Neural crest cell (in vitro differentiated cells): ENCODE measurements around the gene FAM209B. TPM values are rescaled to one million over a fixed set of nuclear protein-coding genes. Genes with fewer than 3 reads are reported as not detected.

ENCODE experiments used
- DNase-seq: peaks from one replicate; pipeline ENCODE4 v3.0.0; 2021; ENCODE audit warnings: low read depth, mixed read lengths, low spot score
- H3K27ac Mint-ChIP-seq: one replicate; pipeline ENCODE4 v1.8.0; 2021; ENCODE audit warnings: mild to moderate bottlenecking, mixed read lengths; ENCODE audit not compliant: unreplicated experiment
- H3K27me3 Mint-ChIP-seq: 2 replicates; pipeline ENCODE4 v1.8.0; 2021; ENCODE audit warnings: low read depth, mild to moderate bottlenecking, mixed read lengths
- H3K36me3 Mint-ChIP-seq: 2 replicates; pipeline ENCODE4 v1.8.0; 2021; ENCODE audit warnings: low read depth, mild to moderate bottlenecking, mixed read lengths
- H3K4me1 Mint-ChIP-seq: 2 replicates; pipeline ENCODE4 v1.8.0; 2021; ENCODE audit warnings: mixed read lengths
- H3K4me3 Mint-ChIP-seq: one replicate; pipeline ENCODE4 v1.8.0; 2021; ENCODE audit warnings: mild to moderate bottlenecking, mixed read lengths
- H3K9me3 Mint-ChIP-seq: 2 replicates; pipeline ENCODE4 v1.8.0; 2021; ENCODE audit warnings: mixed read lengths
- CTCF ChIP-seq: fragments of 200-600 bp; sonication (generic); conservative IDR thresholded peaks from 2 replicates; pipeline ENCODE4 v1.5.0; 2021; ENCODE audit warnings: antibody characterized with exemption, mild to moderate bottlenecking
- total RNA-seq: library from RNA; stranded (reverse); gene quantifications from 2 replicates; pipeline ENCODE4 v1.2.1, GENCODE V29; 2021

FAM209B gene
- total RNA-seq, 1 donor from 2014 or later = not detected

DNA sequence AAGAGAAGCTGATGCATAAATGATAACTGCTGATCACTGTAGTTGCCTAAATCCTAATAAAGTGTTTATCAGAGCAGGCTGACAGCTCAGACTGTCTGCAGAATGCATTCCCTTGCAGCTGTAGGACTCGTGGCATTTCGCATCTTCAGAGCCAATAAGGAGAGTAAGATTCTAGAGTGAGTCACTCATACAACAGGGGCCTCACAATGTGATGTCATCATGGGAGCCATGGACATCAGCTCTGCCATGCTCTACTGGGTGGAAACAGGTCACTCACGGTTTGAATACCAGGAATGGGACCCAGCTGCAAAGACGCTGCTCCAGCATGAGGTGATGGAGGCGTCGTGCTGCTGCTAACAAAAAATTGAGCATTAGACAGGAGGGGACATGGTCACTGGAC, 7.4 kb downstream of the FAM209B start:
- Mint-ChIP-seq H3K9me3 (no peaks in the 10 kb centered on the region), H3K4me3 (no peak overlapping the region), H3K27ac (no peak overlapping the region), H3K36me3 (no peaks in the 10 kb centered on the region), H3K4me1 (no peaks in the 10 kb centered on the region), H3K27me3 (peaks cover 2% of the 10 kb centered on the region)
- no peak for TF ChIP-seq CTCF
- DNase-seq = no peak

DNA sequence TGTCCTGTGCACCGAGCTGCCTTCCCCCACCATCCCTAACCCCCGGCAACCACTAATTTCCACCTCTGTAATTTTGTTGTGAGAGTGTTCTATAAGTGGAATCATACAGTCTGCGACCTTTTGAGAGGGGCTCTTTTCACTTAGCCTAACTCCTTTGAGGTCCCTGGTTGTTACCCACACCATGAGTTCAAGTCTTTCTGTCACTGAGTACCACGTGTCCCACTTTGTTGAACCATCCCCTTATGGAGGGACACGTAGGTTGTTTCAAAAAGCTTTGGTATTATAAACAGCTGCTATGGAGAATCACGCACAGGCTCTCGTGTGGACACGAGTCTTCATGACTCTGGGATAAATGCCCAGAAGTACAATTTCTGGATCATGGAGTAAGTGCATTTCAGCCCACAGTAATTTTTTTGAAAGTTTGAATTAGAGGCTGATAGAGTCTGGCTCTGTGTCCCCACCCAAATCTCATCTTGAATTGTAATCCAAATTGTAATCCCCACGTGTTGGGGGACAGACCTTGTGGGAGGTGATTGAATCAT, 9.5 kb downstream of the FAM209B start:
- Mint-ChIP-seq H3K9me3 (peaks cover 2% of the 10 kb centered on the region), H3K27ac (no peak overlapping the region), H3K27me3 (peaks cover 8% of the 10 kb centered on the region), H3K4me3 (no peak overlapping the region), H3K4me1 (no peaks in the 10 kb centered on the region), H3K36me3 (no peaks in the 10 kb centered on the region)
- no peak for DNase-seq
- no peak for TF ChIP-seq CTCF

DNA sequence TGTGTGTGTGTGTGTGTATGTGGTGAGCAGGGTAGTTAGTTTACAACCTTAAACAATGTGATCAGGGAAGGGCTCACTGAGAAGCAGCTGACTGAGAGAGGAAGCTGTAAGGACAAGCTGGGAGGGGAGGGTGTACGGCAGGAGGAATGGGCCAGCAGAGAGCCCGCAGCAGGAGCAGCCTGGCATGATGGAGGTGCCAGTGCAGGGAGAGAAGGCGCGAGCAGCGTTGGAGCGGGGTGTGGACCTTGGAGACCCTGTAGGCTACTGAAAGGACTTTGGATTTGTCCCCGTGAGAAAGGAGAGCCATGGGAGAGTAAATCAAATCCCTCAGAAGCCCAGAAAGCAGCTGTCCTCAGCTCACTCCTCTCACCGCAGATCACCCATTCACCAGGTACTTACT, 18.5 kb downstream of the FAM209B start:
- TF ChIP-seq CTCF = no peak
- Mint-ChIP-seq H3K9me3 (peaks cover 9% of the 10 kb centered on the region), H3K4me1 (no peaks in the 10 kb centered on the region), H3K27me3 (peaks cover 3% of the 10 kb centered on the region), H3K27ac (no peak overlapping the region), H3K36me3 (peaks cover 3% of the 10 kb centered on the region), H3K4me3 (no peak overlapping the region)
- DNase-seq = no peak

GRCh38 chr20:56552911-56553629, 20.0 kb downstream of the FAM209B start:
- TF ChIP-seq CTCF = no peak
- Mint-ChIP-seq H3K4me1 (no peaks in the 10 kb centered on the region), H3K4me3 (no peak overlapping the region), H3K27me3 (no peaks in the 10 kb centered on the region), H3K27ac (no peak overlapping the region), H3K36me3 (peaks cover 3% of the 10 kb centered on the region), H3K9me3 (peaks cover 6% of the 10 kb centered on the region)
- DNase-seq = no peak

- H3K4me1 Mint-ChIP-seq = no peaks in the 10 kb centered on the region
- DNase-seq = no peak
- H3K27me3 Mint-ChIP-seq = peaks cover 3% of the 10 kb centered on the region
- H3K9me3 Mint-ChIP-seq = no peaks in the 10 kb centered on the region
- H3K4me3 Mint-ChIP-seq = no peak overlapping the region
- no peak for TF ChIP-seq CTCF
- H3K27ac Mint-ChIP-seq = no peak overlapping the region
- no peaks in the 10 kb centered on the region for H3K36me3 Mint-ChIP-seq
These were observed 21.8 kb downstream of the FAM209B start for GRCh38 chr20:56554869-56555268.
